Activated T-cell treated with anti-CD3 and anti-CD28 coated beads, Interleukin-2, amount 50 U/mL, for 24 hours (primary cell): ENCODE measurements around the gene GUCY2D.
"Not testable (repeated sequence)": the region's sequence is repeated elsewhere in the genome, so short reads cannot be mapped to it uniquely, and the experiment has no call there.

Experiments used
- DNase-seq: peaks from one replicate; pipeline ENCODE4 v3.0.0-alpha.2; 2020
- H3K27ac Mint-ChIP-seq: 2 replicates; pipeline ENCODE4 v1.8.0; 2020; ENCODE audit warnings: mild to moderate bottlenecking, mixed read lengths
- H3K27me3 Mint-ChIP-seq: 2 replicates; pipeline ENCODE4 v1.8.0; 2020; ENCODE audit warnings: mixed read lengths
- H3K36me3 Mint-ChIP-seq: 2 replicates; pipeline ENCODE4 v1.8.0; 2020; ENCODE audit warnings: low read depth, mixed read lengths
- H3K4me1 Mint-ChIP-seq: 2 replicates; pipeline ENCODE4 v1.8.0; 2020; ENCODE audit warnings: low read depth, mixed read lengths
- H3K4me3 Mint-ChIP-seq: 2 replicates; pipeline ENCODE4 v1.8.0; 2020; ENCODE audit warnings: mild to moderate bottlenecking, moderate library complexity, mixed read lengths
- H3K9me3 Mint-ChIP-seq: 2 replicates; pipeline ENCODE4 v1.8.0; 2020; ENCODE audit warnings: mixed read lengths

Gene GUCY2D

DNA sequence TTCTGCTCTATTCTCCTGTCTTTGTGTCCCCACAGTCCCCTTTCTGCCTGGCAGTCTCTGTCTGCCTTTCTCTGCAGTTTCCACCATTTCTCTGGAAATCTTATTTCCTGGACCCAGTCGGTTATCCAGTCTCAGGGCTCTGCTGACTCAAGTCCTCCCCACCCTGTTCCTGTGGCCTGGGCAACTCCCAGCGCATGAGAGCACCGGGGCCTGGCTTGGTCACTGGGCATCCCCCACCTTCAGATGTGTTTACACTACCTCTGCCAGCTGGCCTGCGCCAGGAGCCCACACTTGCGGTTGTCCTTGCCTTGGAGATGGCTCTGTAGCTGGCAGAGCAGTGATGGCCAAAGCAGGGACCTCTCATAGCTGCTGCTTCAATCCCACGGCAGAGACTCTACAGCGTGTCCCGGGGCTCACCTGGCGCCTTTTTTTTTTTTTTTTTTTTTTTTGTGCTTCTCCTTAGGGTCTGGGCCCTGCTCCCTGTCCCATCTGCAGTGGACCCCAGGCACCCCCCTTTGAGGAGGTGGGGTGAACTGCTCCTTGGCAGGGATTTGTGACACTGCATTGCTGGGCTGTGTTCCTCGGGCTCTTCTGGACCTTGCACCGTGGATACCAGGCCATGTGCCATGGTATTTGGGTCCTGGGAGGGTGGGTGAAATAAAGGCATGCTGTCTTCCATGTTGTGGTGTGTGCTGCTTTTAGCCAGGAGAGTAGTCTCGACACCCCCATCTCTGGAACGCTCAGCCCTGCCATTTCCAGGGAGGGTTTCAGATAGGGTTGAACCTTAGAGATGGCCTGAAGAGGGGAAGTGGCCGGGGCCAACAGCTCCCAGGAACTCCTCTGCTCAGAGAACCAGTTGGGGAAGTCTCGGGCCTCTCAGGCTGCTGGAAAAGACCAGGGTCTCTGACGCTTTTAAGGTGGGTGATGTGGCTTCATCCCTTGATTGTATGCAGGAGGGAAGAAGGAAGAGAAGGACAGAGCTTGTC, 17.5 kb downstream of the GUCY2D start:
- no peaks in the 10 kb centered on the region for H3K9me3 Mint-ChIP-seq
- no peaks in the 10 kb centered on the region for H3K36me3 Mint-ChIP-seq
- H3K27me3 Mint-ChIP-seq, result peaks cover 27% of the 10 kb centered on the region
- no peak overlapping the region for H3K4me3 Mint-ChIP-seq
- DNase-seq, result no peak
- no peak overlapping the region for H3K27ac Mint-ChIP-seq
- H3K4me1 Mint-ChIP-seq, result peaks cover 11% of the 10 kb centered on the region

DNA sequence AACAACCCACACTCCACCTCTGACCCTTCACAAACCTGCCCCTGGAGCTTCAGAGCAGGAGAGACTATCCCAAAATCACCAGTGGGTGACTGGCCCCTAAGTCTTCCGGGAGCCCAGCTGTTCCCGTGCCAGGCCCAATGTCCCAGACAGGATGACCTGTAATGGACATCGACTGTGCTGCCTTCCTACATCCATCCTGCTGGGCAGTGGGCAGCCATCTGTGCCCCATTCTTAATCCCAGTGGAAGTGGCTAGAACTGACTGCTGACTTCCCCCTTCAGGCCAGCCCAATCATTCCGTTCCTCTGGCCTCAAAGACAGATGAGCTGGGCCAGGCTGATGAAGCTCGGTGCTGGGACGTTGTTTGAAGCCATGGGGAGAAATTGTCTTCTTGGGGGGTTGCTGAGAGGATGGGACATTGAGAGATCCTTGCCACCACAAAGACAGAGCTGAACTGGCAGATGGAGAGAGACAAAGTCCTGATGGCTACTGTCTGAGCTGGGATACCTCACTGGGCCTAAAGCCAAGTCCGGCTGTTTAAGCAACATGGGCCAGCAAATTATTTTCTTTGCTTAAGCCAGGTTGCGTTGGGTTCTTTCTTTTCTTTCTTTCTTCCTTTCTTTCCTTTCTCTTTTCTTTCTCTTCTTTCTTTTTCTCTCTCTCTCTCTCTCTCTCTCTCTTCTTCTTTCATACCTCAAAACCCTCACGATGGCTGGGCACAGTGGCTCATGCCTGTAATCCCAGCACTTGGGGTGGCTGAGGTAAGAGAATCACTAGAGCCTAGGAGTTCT, 18.6 kb downstream of the GUCY2D start:
- H3K27ac Mint-ChIP-seq, result no peak overlapping the region
- no peak for DNase-seq
- H3K9me3 Mint-ChIP-seq, result no peaks in the 10 kb centered on the region
- H3K27me3 Mint-ChIP-seq, result peaks cover 23% of the 10 kb centered on the region
- peaks cover 11% of the 10 kb centered on the region for H3K4me1 Mint-ChIP-seq
- H3K4me3 Mint-ChIP-seq, result no peak overlapping the region
- H3K36me3 Mint-ChIP-seq, result no peaks in the 10 kb centered on the region

DNA sequence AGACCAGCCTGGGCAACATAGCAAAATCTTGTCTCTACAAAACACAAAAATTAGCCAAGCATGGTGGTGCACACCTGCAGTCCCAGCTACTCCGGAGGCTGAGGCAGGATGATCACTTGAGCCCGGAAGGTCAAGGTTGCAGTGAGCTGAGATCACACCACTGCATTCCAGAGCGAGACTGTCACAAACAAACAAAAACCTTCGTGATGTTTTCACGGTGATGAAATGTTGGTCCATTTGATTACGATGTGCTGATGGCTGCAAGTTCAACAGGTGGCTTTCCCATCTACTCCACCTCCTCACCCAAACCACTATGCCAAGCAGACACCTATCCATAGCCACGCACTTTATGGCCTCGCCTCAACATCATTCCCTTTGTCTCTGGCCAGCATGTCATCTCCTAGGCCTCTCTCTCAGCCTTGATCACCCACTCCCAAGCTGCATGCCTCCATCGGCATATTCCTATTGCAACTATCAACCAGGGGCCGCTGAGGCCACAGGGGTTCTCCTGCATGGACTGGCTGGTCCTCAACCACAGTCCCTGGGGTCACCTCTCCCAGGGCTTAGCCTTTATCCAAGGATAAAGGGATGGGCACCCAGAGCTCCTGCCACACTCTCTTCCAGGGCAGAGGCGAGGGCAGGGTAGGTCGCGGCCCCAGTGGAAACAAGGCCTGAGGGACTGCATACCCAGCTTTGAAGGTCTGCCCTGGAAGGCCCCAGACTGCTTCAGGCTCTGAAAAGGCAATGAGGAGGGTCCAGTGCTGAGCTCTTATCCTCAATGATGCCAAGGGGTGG, 19.3 kb downstream of the GUCY2D start:
- DNase-seq, result no peak
- Mint-ChIP-seq H3K9me3 (no peaks in the 10 kb centered on the region), H3K27me3 (peaks cover 17% of the 10 kb centered on the region), H3K27ac (no peak overlapping the region), H3K4me3 (no peak overlapping the region), H3K36me3 (no peaks in the 10 kb centered on the region), H3K4me1 (peaks cover 5% of the 10 kb centered on the region)

DNA sequence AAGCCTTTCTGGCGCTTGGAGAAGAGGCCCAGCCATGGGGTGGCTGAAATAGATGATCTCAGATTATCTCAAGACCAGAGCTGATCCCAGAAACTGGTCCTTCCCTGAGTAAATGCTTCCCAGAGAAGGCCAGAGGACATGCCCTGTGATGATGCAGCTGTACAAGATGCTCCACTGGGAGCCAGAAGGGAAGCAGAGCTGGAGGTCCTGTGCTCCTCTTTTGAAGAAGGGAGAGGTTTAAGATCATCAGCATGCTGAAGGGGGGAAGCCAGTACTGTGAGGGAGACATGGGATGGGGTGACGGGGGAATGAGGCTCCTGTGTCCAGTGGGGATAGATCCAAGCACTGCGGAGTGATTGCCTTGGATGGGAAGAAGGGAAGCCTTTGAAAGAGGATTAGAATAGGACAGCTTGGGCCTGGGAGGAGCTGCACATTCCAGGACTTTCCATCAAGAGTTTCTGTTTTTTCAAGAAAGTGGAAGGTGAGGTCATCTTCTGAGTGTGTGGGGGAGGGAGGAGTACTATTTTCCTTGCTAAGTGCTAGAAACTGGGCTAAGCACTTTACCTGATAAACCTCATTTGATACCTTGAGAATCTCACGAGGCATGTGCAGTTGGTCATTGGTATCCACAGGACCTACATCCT, 20.1 kb downstream of the GUCY2D start:
- Mint-ChIP-seq H3K27ac (no peak overlapping the region), H3K27me3 (peaks cover 16% of the 10 kb centered on the region), H3K36me3 (no peaks in the 10 kb centered on the region), H3K9me3 (no peaks in the 10 kb centered on the region), H3K4me3 (no peak overlapping the region), H3K4me1 (peaks cover 1% of the 10 kb centered on the region)
- no peak for DNase-seq

DNA sequence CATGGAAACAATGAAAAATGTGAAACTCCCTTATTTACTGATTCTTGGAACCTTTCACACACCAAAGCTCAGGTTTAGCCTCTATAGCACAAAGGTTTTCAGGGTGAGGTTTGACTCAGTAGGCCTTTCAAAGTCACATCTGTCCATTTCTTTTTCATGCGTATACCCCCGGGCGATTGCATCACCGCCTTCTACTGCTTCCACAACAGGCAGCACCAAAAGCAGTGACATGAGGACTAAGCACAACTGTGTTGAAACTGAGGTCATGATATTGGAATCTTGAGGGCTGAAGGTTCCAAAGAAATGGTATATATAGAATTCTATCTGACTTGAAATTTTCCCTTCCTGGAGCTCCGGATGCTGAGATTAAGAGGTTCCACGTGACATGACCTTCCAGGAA, 21.7 kb downstream of the GUCY2D start:
- H3K4me1 Mint-ChIP-seq, DNase-seq, H3K9me3 Mint-ChIP-seq, H3K4me3 Mint-ChIP-seq, H3K27ac Mint-ChIP-seq, H3K36me3 Mint-ChIP-seq: not testable (repeated sequence)
- peaks cover 31% of the 10 kb centered on the region for H3K27me3 Mint-ChIP-seq

DNA sequence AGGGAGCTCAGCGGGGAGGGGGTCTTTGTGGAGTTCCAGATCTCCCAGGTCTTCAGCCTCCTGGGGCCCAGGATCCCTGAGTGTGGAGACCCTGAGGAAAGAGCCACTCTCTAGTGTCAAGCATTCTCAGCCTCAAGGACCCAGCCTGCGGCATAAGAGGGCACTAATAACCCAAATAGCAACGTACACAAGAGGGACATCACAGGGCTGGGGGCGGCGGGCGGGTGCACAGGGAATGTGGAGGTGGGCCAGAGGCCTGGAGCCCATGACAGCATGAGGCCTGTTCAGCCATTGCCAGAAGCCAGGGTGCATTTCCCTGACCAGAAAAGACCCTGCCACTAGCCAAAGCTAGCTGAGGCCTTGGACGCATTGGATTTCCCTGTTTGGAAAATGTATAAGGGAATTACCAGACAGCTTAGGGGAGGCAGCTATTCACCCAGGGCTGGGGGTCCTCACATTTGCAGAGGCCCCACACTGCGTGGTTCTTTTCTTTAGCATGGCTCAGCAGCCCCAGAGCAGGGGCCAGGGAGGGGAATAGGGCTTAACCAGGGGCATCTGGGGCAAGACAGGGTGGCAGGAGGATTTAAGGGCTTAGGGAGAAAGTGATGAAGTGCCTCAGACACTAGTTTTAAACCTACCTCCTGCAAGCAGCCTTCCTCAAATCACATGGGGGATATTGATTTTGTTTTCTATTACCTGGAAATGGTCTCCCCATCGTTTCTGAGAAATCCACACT, 22.9 kb downstream of the GUCY2D start:
- H3K4me1 Mint-ChIP-seq, result no peaks in the 10 kb centered on the region

DNA sequence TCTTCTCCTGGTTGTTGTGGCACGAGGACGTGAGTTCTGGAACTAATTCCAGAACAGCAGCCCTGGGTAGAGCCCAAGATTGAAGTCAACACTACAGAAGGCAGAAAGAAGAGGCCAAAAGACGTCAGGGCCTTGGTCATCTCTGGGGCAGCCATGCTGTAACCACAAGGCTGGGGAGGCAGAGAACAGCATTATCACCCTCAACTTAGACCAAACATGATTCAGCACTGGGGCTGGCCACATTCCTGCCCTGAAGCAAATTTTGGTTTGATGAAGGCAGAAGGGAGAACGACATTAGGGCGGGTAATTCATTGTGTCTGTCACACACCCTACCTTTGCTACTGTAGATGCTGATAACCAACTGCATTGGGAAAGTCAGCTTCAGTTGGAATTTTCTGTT, 26.7 kb downstream of the GUCY2D start:
- H3K4me3 Mint-ChIP-seq, result no peak overlapping the region
- DNase-seq, result no peak
- no peaks in the 10 kb centered on the region for H3K36me3 Mint-ChIP-seq
- no peaks in the 10 kb centered on the region for H3K9me3 Mint-ChIP-seq
- no peaks in the 10 kb centered on the region for H3K4me1 Mint-ChIP-seq
- H3K27me3 Mint-ChIP-seq, result peaks cover 38% of the 10 kb centered on the region
- no peak overlapping the region for H3K27ac Mint-ChIP-seq

More for the DNA sequence above, 22.9 kb downstream of the GUCY2D start:
- peaks cover 29% of the 10 kb centered on the region for H3K27me3 Mint-ChIP-seq
- no peak overlapping the region for H3K4me3 Mint-ChIP-seq
- DNase-seq, result no peak
- H3K36me3 Mint-ChIP-seq, result no peaks in the 10 kb centered on the region
- no peaks in the 10 kb centered on the region for H3K9me3 Mint-ChIP-seq
- H3K27ac Mint-ChIP-seq, result no peak overlapping the region

DNA sequence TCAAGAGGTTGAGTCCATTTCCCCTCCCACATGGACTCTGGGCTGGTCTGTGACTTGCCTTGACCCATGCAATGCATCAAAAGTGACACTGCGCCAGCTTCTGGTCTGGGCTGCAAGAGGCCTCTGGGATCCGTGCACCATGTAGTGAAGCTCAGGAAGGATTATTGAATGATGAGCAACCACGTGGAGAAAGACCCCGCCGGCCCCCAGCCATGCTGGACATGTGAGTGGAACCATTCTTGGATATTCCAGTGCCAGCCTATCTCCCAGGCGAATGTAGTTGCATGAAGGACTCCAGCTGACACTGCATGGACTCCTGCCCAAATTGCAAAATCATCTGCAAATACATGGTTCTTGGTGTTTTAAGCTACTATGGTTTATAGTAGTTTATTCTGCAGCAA, 28.8 kb downstream of the GUCY2D start:
- no peaks in the 10 kb centered on the region for H3K9me3 Mint-ChIP-seq
- no peak overlapping the region for H3K4me3 Mint-ChIP-seq
- H3K27ac Mint-ChIP-seq, result no peak overlapping the region
- no peaks in the 10 kb centered on the region for H3K36me3 Mint-ChIP-seq
- no peak for DNase-seq
- H3K4me1 Mint-ChIP-seq, result no peaks in the 10 kb centered on the region
- peaks cover 45% of the 10 kb centered on the region for H3K27me3 Mint-ChIP-seq

DNA sequence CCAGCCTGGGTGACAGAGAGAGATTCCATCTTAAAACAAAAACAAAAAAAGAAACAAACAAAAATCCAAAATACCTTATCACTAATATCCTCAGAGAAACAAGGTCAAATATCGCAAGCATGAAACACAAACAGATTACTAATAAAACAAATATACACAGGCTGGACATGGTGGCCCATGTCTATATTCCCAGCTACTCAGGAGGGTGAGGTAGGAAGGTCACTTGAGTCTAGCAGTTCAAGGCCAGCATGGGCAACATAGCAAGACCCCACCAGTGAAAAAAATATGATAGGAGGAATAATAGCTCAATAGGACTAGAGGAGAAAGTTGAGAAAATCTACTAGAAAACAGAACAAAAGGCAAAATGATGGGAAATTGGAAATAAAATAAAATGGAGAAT, 29.5 kb downstream of the GUCY2D start:
- Mint-ChIP-seq H3K4me3 (no peak overlapping the region), H3K27ac (no peak overlapping the region), H3K9me3 (no peaks in the 10 kb centered on the region), H3K27me3 (peaks cover 44% of the 10 kb centered on the region), H3K4me1 (no peaks in the 10 kb centered on the region), H3K36me3 (no peaks in the 10 kb centered on the region)
- no peak for DNase-seq

DNA sequence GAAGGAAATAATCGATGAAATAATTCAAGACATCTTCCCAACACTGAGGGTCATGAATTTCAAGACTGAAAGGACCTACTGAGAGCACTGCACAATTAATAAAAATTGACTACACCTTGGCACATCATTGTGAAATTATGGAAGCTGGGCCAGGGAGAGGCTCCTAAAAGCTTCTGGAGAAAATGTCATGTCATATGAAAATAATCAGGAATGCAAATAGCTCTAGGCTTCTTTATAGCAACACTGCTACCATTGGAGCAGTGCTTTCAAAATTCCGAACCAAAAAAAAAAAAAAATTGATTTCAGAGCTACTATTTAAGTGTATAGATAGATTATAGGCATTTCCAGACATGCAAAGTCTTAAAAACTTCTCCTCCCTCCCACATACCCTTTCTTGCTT, 30.0 kb downstream of the GUCY2D start:
- Mint-ChIP-seq H3K4me1 (no peaks in the 10 kb centered on the region), H3K36me3 (no peaks in the 10 kb centered on the region), H3K4me3 (no peak overlapping the region), H3K27me3 (peaks cover 44% of the 10 kb centered on the region), H3K27ac (no peak overlapping the region), H3K9me3 (no peaks in the 10 kb centered on the region)
- no peak for DNase-seq

DNA sequence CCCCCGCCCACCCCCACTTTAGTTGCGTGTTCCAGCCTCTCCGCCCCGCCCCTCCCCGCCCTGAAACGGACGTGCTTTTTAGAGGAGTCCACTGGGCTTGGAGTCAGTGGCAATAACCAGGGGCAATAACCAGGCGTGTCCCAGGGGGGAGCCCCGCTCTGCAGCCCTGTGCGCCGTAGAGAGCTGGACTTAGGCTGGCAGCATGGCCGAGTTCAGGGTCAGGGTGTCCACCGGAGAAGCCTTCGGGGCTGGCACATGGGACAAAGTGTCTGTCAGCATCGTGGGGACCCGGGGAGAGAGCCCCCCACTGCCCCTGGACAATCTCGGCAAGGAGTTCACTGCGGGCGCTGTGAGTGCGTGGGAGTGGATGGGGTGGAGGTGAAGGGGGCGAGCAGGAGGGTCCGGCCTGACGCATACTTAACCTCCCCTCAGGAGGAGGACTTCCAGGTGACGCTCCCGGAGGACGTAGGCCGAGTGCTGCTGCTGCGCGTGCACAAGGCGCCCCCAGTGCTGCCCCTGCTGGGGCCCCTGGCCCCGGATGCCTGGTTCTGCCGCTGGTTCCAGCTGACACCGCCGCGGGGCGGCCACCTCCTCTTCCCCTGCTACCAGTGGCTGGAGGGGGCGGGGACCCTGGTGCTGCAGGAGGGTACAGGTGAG, 36.7 kb downstream of the GUCY2D start, which contains the start of gene ALOX15B:
Gene ALOX15B (plus strand): TSS at position 106 of the 657 bp plus-strand sequence. CDS start 97 bp downstream, at position 203.
- no peak within 1 kb of the TSS for H3K27ac Mint-ChIP-seq
- H3K4me1 Mint-ChIP-seq, result peaks cover 5% of the 10 kb centered on the region
- H3K9me3 Mint-ChIP-seq, result no peaks in the 10 kb centered on the region
- peaks cover 47% of the 10 kb centered on the region for H3K27me3 Mint-ChIP-seq
- no peaks in the 10 kb centered on the region for H3K36me3 Mint-ChIP-seq
- no peak within 1 kb of the TSS for H3K4me3 Mint-ChIP-seq
- no peak for DNase-seq

DNA sequence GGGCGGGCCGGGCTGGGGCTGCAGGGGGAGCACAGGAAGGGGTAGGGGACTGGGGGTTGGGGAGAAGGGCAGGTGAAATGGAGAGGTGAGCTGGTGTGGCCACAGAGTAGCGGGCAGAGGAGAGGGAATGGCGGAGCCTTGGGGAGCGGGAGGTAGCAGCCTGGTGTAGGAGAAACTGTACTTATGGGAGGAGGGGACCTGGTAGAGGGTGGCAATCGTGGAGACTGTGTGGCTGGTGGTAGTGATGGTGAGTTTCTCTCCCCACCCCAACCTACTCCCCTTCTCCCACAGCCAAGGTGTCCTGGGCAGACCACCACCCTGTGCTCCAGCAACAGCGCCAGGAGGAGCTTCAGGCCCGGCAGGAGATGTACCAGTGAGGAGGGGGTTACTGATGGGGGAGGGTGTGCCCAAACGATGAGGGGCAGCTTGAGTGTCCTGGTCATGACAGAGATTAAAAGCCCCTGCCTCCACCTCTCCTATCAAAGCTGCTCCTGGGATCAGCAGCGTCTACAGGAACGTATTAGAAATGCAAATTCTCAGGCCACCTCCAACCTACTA, 37.3 kb downstream of the GUCY2D start:
- H3K4me3 Mint-ChIP-seq, result no peak overlapping the region
- no peaks in the 10 kb centered on the region for H3K9me3 Mint-ChIP-seq
- peaks cover 5% of the 10 kb centered on the region for H3K4me1 Mint-ChIP-seq
- DNase-seq, result no peak
- H3K36me3 Mint-ChIP-seq, result no peaks in the 10 kb centered on the region
- H3K27me3 Mint-ChIP-seq, result peaks cover 42% of the 10 kb centered on the region
- no peak overlapping the region for H3K27ac Mint-ChIP-seq
